NB4 (cell line): ENCODE measurements around the gene TECTB.

Source experiments
- MAX ChIP-seq: IDR thresholded peaks from 2 replicates; pipeline ENCODE4 v1.6.1; 2011; ENCODE audit warnings: low read depth, low read length
- MYC ChIP-seq: IDR thresholded peaks from 2 replicates; pipeline ENCODE4 v1.6.1; 2011; ENCODE audit warnings: low read depth, low read length
- POLR2A ChIP-seq: IDR thresholded peaks from 2 replicates; pipeline ENCODE4 v1.6.1; 2011; ENCODE audit warnings: mild to moderate bottlenecking; ENCODE audit not compliant: insufficient read length; ENCODE audit errors: extremely low read depth
- TF ChIP-seq, protein P1 (sequence below): IDR thresholded peaks from one replicate; pipeline ENCODE4 v1.5.1; 2012; ENCODE audit warnings: low read depth, low read length

DNA sequence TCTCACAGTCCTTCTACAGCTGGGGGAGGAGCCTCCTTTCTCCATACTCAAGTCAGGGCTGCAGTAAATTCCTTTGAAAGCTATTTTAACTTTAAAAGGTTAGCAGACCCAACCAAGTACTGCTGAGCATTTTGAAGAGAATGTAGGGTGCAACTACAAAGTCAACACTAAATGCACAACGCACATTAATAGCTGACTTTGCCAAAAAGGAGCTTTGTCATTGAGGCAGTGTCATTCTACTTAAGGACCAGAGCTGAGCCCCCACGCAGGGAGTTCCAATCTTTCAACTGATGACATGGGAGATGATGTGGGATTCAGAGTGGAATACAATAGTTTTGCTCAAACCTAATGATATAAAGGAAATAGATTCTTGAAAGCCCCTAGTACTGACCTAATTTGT, 20.3 kb downstream of the TECTB start:
- TF ChIP-seq, protein P1, sequence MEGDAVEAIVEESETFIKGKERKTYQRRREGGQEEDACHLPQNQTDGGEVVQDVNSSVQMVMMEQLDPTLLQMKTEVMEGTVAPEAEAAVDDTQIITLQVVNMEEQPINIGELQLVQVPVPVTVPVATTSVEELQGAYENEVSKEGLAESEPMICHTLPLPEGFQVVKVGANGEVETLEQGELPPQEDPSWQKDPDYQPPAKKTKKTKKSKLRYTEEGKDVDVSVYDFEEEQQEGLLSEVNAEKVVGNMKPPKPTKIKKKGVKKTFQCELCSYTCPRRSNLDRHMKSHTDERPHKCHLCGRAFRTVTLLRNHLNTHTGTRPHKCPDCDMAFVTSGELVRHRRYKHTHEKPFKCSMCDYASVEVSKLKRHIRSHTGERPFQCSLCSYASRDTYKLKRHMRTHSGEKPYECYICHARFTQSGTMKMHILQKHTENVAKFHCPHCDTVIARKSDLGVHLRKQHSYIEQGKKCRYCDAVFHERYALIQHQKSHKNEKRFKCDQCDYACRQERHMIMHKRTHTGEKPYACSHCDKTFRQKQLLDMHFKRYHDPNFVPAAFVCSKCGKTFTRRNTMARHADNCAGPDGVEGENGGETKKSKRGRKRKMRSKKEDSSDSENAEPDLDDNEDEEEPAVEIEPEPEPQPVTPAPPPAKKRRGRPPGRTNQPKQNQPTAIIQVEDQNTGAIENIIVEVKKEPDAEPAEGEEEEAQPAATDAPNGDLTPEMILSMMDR, result no peak
- TF ChIP-seq POLR2A (no peak), MAX (no peak), MYC (no peak)
